ENCODE measurements around the gene EPHX1.

Gene EPHX1

DNA sequence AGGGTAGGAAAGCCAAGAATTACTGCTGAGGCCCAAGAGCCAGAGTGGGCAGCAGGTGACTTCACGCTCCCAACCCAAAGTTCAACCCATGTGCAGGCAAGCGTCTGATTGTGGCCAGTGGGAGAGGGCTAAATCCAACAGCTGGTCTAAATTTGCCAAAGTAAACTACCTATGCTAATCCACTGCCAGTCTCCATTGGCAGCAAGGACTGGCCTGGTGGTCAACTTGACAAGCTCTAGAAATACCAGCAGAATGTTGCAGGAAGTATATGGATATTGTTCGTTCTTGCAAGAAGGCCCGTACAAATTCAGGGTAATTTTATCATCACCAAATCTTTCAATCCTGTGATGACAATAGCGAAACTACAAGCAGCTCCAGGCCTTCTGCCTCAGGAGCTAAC, 70.7 kb downstream of the EPHX1 start:
- Histone ChIP-seq H3K4me1 (ENCODE audit: insufficient read depth, poor library complexity, severe bottlenecking) (peaks cover 3% of the 10 kb centered on the region), H3K4me3 (ENCODE audit: severe bottlenecking) (no peak overlapping the region)

DNA sequence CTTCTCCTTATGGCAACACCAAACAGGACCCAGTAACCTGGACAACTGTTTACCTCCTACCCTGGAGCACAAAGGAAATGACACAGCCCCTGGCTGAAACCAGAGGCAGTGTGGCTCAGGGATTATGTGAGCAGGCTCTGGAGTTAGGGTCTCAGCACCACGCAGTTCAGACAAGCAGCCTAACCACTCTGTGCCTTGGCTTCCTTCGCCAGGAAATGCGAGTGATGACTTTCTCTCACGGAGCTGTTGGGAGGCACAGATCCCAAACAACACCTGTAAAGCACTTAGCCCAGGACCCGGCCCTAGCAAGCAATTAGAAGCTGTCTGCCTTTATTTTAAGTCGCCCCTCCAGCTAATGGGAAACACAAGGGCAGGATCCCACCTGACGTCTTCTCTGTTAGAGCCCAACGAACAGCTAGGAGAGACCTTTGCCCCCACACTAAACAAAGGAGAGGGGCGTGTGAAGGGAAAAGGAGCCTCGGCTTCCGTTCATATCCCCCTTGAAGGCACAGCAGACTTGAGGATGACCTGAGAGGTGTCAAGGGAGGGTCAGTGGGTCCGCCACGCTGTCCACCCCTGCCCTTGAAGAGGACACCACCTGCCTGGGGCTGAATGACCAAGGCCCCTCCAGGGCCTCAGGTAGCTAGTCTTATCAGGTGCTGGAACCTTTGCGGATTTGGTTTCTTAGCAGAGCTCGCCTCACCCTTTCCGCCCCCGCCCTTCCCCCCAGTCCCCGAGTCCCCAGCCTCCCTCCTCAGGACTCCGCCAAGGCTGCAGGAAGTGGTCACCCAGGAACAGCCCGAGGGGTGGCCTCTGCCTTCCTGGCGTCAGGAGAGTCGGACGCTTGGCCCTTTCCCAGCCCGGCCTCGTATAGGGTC, 71.4 kb downstream of the EPHX1 start:
- peaks cover 2% of the 10 kb centered on the region for H3K4me1 ChIP-seq (ENCODE audit: insufficient read depth, poor library complexity, severe bottlenecking)
- peak overlapping the region; percentile 57 for H3K27ac ChIP-seq (ENCODE audit: poor library complexity, severe bottlenecking)
- no peak for DNase-seq (ENCODE audit: low spot score)
- TF ChIP-seq, protein P1, sequence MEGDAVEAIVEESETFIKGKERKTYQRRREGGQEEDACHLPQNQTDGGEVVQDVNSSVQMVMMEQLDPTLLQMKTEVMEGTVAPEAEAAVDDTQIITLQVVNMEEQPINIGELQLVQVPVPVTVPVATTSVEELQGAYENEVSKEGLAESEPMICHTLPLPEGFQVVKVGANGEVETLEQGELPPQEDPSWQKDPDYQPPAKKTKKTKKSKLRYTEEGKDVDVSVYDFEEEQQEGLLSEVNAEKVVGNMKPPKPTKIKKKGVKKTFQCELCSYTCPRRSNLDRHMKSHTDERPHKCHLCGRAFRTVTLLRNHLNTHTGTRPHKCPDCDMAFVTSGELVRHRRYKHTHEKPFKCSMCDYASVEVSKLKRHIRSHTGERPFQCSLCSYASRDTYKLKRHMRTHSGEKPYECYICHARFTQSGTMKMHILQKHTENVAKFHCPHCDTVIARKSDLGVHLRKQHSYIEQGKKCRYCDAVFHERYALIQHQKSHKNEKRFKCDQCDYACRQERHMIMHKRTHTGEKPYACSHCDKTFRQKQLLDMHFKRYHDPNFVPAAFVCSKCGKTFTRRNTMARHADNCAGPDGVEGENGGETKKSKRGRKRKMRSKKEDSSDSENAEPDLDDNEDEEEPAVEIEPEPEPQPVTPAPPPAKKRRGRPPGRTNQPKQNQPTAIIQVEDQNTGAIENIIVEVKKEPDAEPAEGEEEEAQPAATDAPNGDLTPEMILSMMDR (IDR thresholded peaks at IDR 0.05; ENCODE audit: poor library complexity, severe bottlenecking) = no peak
- H3K9me3 ChIP-seq (ENCODE audit: severe bottlenecking) = no peaks in the 10 kb centered on the region
- H3K36me3 ChIP-seq (ENCODE audit: low read depth) = no peaks in the 10 kb centered on the region
- ATAC-seq (ENCODE audit: low read depth) = peak; percentile 26; the same call in 2 of the 3 replicates
- H3K4me3 ChIP-seq (ENCODE audit: severe bottlenecking) = peak overlapping the region; percentile 70
- no peaks in the 10 kb centered on the region for H3K27me3 ChIP-seq (ENCODE audit: insufficient read depth, poor library complexity, severe bottlenecking)

More for the DNA sequence above, 70.7 kb downstream of the EPHX1 start:
- Histone ChIP-seq H3K36me3 (ENCODE audit: low read depth) (no peaks in the 10 kb centered on the region), H3K27me3 (ENCODE audit: insufficient read depth, poor library complexity, severe bottlenecking) (no peaks in the 10 kb centered on the region), H3K27ac (ENCODE audit: poor library complexity, severe bottlenecking) (peak overlapping the region; percentile 57), H3K9me3 (ENCODE audit: severe bottlenecking) (no peaks in the 10 kb centered on the region)
- TF ChIP-seq, protein P1 (IDR thresholded peaks at IDR 0.05; ENCODE audit: poor library complexity, severe bottlenecking) = no peak
- no peak for ATAC-seq (ENCODE audit: low read depth)
- DNase-seq (ENCODE audit: low spot score) = no peak

DNA sequence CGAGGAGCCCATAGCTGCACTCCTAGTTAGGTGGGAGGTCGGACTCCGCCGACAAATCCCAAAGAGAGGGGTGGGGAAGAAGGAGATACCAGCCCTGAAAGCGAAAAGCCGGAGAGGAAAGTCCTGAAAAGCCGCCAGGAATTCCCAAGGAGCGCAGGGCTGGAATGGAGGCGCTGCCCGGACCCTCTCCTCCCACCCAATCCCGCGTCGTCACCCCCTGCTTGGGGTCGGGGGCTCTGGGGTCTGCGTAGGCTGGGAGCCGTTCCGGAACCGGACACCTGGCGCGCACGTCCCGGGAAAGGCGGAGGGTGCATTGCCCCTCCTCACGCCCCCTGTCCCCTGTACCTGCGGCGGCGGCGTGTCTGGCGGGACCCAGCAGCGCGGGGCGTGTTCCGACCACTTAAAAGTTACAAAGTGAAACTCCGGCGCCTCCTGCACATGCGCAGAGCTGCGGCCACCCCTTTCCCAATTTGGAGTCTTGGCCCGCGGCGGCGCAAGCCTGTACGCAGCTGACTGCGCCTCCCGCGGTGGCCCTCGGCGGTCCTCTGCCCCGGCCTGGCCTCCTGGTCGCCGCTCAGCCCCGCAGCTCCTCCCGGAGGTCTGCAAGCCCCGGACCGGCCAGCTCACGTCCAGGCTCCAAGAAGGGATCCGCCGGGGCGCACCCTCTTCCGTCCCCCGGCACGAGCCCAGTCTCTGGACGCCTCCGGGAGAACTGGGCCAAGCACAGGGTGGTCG, 72.2 kb downstream of the EPHX1 start, which contains the start of gene TMEM63A:
Gene TMEM63A (minus strand): TSS at position 422 of the 735 bp plus-strand sequence. CDS start 4,800 bp downstream, outside the sequence.
- DNase-seq (ENCODE audit: low spot score) (peak; percentile 69), ATAC-seq (ENCODE audit: low read depth) (peak; percentile 58)
- peak within 1 kb of the TSS; percentile 70 for H3K4me3 ChIP-seq (ENCODE audit: severe bottlenecking)
- peaks cover 2% of the 10 kb centered on the region for H3K4me1 ChIP-seq (ENCODE audit: insufficient read depth, poor library complexity, severe bottlenecking)
- H3K27ac ChIP-seq (ENCODE audit: poor library complexity, severe bottlenecking) = peak within 1 kb of the TSS; percentile 57
- TF ChIP-seq, protein P1 (IDR thresholded peaks at IDR 0.05; ENCODE audit: poor library complexity, severe bottlenecking) = no peak
- no peaks in the 10 kb centered on the region for H3K9me3 ChIP-seq (ENCODE audit: severe bottlenecking)
- no peaks in the 10 kb centered on the region for H3K36me3 ChIP-seq (ENCODE audit: low read depth)
- H3K27me3 ChIP-seq (ENCODE audit: insufficient read depth, poor library complexity, severe bottlenecking) = no peaks in the 10 kb centered on the region

DNA sequence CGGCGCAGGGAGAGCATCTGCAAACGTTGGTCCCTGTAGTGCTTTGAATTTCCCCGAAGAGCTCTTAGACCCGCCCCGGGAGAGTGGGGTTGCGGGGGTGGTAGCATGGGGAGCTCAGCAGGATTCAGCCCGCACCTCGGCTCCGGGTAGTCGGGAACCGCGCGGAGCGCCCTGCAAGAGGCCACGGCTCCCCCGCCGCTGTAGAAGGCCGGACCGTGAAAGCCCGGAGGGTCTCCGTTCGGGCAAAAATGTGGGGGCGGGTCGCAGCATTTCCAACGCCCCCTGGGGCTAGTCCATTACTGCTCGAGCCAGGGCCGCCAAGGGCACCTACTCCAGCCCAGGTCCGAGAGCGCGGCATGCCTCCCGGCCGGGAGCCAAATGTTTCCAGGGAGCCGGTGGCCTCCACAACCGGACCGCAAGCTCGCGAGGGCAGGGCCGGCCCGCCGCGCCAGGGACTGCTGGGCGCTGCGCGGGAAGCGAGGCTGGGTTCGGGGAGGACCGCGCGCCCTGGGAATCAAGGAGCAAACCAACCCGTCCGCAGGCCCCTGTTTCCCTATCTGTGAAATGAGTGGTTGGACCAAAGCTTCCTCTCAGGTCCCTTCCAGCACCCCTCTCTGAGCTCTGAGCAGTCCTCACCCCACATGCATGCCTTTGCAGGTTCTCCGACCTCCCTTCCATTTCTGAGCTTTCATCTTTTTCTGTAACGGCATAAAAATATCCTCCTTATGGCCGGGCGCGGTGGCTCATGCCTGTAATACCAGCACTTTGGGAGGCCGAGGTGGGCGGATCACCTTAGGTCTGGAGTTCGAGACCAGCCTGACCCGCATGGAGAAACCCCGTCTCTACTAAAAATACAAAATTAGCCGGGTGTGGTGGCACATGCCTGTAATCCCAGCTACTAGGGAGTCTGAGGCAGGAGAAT, 73.0 kb downstream of the EPHX1 start:
- TF ChIP-seq, protein P1 (IDR thresholded peaks at IDR 0.05; ENCODE audit: poor library complexity, severe bottlenecking) = no peak
- H3K9me3 ChIP-seq (ENCODE audit: severe bottlenecking) = no peaks in the 10 kb centered on the region
- H3K4me1 ChIP-seq (ENCODE audit: insufficient read depth, poor library complexity, severe bottlenecking) = peaks cover 2% of the 10 kb centered on the region
- H3K27me3 ChIP-seq (ENCODE audit: insufficient read depth, poor library complexity, severe bottlenecking) = no peaks in the 10 kb centered on the region
- peak overlapping the region; percentile 70 for H3K4me3 ChIP-seq (ENCODE audit: severe bottlenecking)
- H3K36me3 ChIP-seq (ENCODE audit: low read depth) = no peaks in the 10 kb centered on the region
- DNase-seq (ENCODE audit: low spot score) (no peak), ATAC-seq (ENCODE audit: low read depth) (peak; percentile 61)
- H3K27ac ChIP-seq (ENCODE audit: poor library complexity, severe bottlenecking) = peak overlapping the region; percentile 57
